GM21825 (cell line): Measurements from ENCODE around the gene HES7.
A peak's percentile ranks its signal among the peaks of the same experiment; 100 is the strongest.
"Not testable (repeated sequence)": the region's sequence is repeated elsewhere in the genome, so short reads cannot be mapped to it uniquely, and the experiment has no call there.

Experiments used
- ATAC-seq: cut with Tn5 transposase; IDR thresholded peaks from one replicate; pipeline ENCODE4 v1.9.1; 2021; ENCODE audit warnings: mild to moderate bottlenecking, moderate library complexity; ENCODE audit not compliant: unreplicated experiment

HES7 gene

GRCh38 chr17:8124350-8125153, 646 bp upstream of the HES7 start:
- ATAC-seq, result no peak

GRCh38 chr17:8122924-8123694, 797 bp downstream of the HES7 start:
- ATAC-seq, result no peak

- ATAC-seq, result no peak
Observed at GRCh38 chr17:8122422-8122923, 1.4 kb downstream of the HES7 start.

- peak; percentile 28 for ATAC-seq
Observed at GRCh38 chr17:8121681-8122421, 2.1 kb downstream of the HES7 start.

- no peak for ATAC-seq
Observed at GRCh38 chr17:8121407-8121680, 2.6 kb downstream of the HES7 start.

GRCh38 chr17:8120520-8121406, 3.1 kb downstream of the HES7 start:
- no peak for ATAC-seq

GRCh38 chr17:8119581-8120519, 4.1 kb downstream of the HES7 start:
- ATAC-seq, result peak; percentile 26

GRCh38 chr17:8118769-8119580, 4.9 kb downstream of the HES7 start:
- peak; percentile 28 for ATAC-seq

- ATAC-seq, result no peak
Observed at GRCh38 chr17:8117980-8118768, 5.7 kb downstream of the HES7 start, which contains the start of gene ALOXE3. Gene ALOXE3, minus strand, starts transcription at chr17:8118514. Its CDS starts 524 bp downstream, at chr17:8117990.

- ATAC-seq, result no peak
Observed at GRCh38 chr17:8117367-8117979, 6.4 kb downstream of the HES7 start.

GRCh38 chr17:8116776-8117175, 7.1 kb downstream of the HES7 start:
- ATAC-seq, result no peak

GRCh38 chr17:8110907-8111306, 13.0 kb downstream of the HES7 start:
- no peak for ATAC-seq

GRCh38 chr17:8110456-8110804, 13.5 kb downstream of the HES7 start:
- no peak for ATAC-seq

- no peak for ATAC-seq
Observed at GRCh38 chr17:8109661-8110455, 14.0 kb downstream of the HES7 start.

GRCh38 chr17:8108972-8109660, 14.8 kb downstream of the HES7 start:
- ATAC-seq, result no peak

GRCh38 chr17:8106980-8107379, 16.9 kb downstream of the HES7 start:
- ATAC-seq, result not testable (repeated sequence)
